Measurements from ENCODE around the gene TACC3.

Gene TACC3

DNA sequence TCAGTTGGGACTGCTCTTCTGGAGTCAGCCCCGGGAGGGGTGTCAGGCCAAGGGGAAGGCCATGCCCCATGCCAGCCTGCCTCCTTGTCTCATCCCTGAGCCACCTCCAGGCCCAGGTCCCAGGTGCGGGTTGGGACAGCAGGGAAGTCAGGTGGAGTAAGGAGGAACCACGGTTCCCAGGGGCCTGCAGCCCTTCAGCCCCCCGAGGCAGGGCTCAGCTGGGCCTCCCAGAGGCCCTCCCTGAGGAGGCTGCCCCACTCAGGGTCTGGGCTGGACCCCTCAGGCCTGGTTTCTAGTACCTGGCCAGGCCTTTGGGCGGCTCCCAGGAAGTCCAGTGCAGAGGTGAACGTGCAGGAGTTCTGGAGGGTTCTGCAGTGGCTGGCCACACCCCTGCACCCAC, 48.4 kb downstream of the TACC3 start:
- DNase-seq (ENCODE audit: extremely low spot score, insufficient read length, low read depth) (no peak), FAIRE-seq (no peak)

DNA sequence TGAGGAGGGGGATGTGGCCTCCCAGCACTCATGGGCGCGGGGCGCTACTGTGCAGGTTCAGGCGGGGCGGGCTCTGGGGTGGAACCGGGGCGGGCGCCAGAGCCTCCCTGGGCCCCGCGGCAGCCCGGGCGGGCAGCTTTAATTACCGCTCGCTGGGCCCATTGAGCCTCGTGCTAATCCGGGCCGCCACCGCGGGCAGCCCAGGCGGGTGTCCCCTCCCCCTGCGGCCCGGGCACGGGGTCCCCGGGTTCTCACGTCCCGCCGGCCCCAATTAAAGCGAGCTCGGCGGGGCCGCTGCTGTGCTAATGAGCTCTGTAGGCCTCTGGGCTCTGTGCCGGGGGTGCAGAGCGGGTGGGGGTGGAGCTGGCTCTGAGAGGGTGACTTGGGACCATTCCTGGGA, 48.9 kb downstream of the TACC3 start:
- FAIRE-seq, result no peak

DNA sequence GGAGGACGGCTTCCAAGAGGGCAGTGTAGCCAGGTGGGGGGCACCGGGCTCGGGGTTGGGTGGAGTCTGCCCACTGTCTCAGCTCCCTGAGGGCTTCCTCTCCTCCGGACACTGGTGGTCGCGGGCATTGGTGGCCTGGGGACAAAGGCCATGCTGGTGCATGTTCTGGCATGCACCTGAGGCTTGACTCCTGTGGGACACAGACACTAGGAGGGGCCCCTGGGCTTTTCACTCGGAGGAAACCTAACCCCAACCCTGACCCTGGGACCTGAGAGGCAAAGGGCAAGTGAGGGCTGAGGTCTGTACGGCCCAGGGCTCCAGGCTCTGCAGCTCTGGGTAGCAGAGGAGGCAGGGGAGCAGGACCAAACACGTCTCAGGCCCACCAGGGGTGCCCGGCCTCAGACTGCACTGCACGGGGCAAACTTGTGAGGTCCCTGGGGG, 49.5 kb downstream of the TACC3 start:
- no peak for FAIRE-seq
- no peak for DNase-seq (ENCODE audit: extremely low spot score, insufficient read length, low read depth)

More for the DNA sequence above, 48.9 kb downstream of the TACC3 start:
- no peak for DNase-seq (ENCODE audit: extremely low spot score, insufficient read length, low read depth)

DNA sequence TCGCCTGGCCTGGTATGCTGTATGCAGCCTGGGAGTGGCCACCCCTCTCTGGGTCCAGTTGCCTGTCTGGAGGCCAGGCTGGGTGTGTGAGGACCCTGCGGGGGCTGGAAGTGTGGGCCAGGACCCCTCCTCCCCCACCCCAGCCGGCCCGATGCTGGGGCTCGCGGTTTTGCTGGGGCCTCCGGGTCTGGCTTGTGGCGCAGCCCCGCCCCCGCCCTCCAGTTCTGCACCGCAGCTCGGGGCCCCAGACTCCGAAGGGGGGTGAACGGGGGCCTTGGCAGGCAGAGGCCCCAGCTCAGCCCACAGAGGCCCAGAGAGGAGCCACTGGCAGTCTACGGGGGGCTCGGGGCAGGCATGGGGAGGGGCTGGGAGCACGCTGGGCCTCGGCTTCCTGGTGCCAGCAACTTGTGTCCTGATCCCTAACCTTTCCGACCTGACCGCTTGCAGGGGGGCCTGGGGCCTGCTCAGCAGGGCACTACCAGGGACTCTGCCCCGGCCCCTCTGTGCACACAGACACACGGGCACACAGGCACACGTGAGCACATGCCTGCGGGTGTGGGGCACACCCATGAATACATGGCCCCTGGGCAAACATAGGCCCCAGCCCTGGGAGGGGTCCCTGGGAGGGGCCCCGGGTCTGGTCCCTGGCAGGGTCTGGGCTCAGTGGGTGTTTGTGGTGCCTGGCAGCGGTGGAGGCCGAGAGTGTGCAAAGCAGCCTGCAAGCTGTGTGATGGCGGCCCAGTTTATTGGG, 50.4 kb downstream of the TACC3 start:
- FAIRE-seq, result no peak
- no peak for DNase-seq (ENCODE audit: extremely low spot score, insufficient read length, low read depth)

DNA sequence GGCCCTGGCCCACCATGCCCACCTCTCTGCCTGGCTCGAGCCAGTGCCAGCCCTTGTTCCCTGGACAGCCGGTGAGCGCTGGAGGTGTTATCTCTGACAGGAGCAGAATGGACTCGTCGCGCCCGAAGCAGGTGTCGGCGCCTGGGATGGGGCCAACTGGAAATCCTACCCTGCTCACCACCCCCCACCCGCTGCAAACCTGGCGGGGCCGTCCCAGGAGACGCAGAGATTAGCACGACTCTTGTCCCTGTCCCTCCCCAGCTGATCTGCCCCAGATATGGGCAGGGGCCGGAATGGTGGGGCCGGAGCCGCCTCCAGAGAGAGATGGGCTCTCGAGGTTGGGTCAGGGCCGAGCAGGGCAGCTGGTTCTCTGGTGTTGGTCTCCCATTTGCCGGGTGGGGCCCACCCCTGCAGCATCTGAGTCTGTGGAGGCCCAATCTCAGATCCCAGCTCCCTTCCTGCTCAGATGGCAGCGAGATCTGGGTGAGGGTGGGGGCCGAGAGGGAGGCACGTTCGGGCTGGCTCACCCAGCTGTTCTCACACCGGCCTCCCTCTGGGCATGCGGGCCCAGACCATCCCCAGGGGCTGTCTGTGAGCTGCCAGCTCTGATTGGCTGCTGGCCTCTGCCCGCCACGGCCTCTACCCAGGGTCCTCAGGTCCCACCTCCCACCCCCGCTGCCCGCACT, 51.7 kb downstream of the TACC3 start:
- no peak for DNase-seq (ENCODE audit: extremely low spot score, insufficient read length, low read depth)
- no peak for FAIRE-seq

DNA sequence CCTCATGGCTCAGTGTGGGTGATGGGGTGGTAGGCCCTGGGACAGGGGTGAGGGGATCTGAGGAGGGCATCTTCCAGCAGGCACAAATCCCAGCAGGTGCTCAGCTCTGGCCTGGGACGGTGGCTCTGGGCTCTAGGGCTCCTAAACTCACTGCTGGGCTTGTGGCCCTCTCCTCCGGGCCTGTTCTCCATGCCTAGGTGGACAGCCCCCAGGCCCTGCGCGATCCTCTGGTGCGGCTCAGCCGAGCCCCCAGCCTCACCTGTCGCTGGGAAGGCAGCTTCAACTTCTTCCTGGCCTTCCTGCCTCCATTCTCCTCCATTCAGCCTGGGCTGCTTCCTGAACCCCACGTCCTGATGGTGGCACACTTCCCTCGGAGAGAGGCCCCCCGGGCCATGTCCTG, 52.4 kb downstream of the TACC3 start:
- DNase-seq (ENCODE audit: extremely low spot score, insufficient read length, low read depth), result no peak
- FAIRE-seq, result no peak

DNA sequence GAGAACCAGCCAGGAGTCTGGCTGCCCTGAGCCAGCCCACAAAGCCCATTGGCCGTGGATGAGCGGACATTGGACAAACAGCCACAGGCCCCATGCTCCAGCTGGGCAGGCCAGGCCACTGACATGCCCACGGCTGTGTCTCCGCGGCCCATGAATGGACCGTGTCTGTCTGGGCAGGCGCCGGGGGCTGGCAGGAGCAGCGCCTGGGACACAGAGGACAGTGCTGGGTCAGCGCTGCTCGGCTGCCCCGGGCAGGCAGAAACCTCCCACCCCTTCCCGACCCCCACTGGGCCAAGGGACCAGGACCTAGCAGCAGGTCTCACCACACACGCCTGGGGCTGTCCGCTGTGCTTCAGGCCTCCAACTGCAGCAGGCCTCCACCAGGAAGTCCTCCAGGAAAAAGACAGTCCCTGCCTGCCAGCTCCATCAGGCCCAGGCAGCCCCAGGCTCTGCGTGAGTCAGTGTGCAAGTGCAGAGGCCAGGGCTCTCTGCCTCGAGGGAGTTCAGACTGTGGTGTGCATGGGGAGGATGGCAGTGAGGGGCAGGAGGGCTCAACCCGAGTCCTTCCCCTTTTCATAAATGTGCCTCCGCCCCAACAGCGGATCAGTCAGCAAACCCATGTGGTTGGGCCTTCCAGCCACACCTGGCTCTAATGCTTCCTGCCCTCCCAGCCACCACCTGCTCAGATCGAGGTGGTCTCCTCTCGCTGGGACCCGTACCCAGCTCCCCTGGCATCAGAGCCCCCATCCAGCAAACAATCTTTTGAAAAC, 54.6 kb downstream of the TACC3 start:
- FAIRE-seq (no peak), DNase-seq (ENCODE audit: extremely low spot score, insufficient read length, low read depth) (no peak)

DNA sequence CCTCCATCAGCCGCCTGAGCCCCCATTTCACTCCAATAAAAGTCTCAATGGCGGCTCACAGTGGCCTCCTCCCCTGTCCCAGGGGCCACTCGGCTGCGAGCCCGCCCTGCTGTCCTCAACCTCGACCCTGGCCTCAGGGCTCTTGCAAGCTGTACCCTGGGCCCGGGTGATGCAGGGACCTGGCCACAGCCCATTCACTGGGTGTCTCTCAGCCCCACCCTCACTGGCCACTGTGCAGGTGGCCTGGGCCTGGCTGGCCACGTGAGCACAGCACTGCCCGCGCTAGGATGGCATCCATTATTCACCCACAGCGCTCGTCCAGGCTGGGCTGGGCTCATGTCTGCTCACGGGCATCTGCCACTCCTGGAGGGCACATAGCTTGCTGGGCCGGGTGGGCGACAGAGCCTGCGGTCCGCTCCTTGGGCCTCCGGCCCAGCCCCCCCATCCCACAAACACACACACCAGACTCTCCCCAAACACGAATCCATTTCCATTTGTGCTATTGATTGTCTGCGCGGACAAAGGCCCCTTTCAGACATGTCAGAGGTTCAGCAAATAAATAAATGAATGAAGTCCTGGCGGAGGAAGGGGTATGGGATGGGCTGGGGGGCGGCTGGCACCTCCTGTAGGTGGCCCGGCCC, 55.3 kb downstream of the TACC3 start:
- DNase-seq (ENCODE audit: extremely low spot score, insufficient read length, low read depth) (no peak), FAIRE-seq (no peak)

DNA sequence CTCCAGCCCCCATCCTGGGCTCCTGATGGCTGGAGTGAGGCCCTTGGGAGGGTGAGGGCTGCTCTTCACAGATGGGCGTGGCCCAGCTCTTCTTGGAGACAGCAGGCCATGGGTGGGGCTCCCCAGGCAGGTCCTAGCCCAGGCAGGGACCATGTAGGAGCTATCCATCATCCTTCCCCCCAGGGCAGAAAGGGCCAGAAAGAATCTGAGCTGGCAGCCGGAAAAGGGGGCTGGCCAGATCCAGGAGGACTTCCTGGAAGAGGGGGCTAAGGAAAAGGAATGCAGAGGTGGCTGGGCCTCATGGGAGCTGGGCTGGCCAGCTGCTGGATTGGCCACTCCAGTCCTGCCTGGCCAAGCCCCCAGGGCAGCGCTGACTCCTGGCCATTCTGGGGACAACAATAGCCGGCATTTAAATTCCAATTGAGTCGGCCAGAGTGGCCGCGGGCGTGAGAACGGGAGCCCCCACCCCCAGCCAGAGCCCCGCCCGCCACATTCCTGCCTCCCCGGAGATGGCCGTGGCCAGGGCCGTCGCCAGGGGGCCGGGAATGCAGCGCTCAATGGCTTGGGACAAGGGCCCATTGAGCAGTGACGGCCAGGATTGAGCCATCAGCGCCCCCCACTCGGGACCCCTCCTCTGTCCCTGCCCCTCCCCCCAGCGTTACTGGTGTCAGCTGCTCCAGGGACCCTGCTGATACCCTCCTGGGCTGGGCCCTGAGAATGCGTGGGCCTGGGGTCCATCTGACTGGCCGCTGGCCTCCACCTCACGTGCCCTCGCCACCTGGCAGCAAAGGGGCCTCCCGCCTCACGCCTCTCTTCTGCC, 56.7 kb downstream of the TACC3 start:
- DNase-seq (ENCODE audit: extremely low spot score, insufficient read length, low read depth), result no peak
- no peak for FAIRE-seq

DNA sequence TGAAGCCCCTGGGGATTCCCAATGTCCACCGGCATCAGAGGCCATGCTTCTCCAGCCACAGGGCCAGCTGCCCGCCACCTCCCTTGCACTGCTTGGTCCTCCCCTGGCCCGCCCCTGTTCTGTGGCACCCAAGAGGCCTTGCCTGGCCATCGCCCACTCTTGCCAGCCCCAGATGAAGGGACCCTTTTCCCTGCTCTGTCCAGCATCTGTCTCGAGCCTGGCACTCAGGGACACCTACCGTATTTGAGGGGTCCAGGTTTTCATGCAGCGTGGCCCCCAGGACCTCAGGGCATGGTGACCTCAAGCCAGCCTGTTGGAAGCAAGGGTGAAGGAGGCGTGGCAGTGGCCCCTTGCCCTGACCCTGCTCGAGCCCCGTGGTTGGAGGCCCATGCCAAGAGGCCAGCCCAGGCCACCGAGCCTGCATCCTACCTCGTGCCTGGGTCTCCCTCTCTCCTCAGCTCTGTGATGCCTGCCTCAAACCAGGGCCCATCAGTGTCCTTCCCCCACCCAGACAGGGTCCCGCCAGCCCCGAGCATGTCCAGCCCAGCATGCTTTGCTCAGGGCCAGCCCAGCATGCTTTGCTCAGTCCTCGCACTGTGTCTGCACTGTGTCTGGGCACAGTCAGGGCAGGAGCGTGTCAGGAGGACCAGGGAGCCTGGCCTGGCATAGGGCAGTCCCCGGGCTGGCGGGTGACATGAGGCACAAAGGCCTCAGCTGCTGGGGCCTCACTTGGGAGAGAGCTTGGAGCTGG, 57.5 kb downstream of the TACC3 start:
- DNase-seq (ENCODE audit: extremely low spot score, insufficient read length, low read depth) (no peak), FAIRE-seq (no peak)

DNA sequence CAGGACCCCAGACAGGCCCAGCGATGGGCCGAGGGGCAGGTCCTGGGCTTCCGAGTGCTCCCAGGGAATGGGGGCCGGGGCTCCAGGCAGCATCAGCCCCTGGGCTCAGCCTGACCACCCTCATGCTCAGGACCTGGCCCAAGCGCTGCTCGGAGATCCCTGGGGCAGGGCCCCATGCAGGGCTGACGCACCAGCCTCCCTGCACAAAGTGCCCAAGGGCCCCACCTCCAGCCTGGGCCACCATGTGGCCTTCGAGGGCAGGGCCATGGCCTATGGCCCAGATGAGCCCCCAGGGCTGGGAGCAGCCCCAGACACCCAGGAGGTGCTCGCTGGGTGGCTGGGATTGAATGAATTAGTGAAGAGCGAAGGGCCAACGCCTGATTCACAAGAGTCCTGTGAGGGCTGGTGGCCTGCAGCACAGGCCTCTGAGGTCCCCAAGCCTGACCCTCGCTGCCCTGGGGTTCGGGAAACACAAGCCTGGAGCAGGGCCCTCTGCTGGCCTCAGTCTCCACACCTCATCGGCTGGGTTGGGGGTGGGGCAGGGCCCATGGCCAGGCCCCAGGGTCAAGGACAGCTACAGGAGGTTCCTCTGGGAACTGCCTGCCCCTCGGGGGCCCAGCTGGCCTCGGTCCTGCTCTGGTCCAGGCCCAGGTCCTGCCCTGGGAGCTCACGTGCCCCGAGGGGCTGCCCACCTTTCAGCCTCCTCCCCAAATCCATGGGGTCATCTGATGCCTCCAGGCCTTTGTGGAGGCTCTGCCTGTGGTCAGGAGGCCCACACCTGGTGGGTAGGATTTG, 58.5 kb downstream of the TACC3 start:
- no peak for DNase-seq (ENCODE audit: extremely low spot score, insufficient read length, low read depth)
- no peak for FAIRE-seq

DNA sequence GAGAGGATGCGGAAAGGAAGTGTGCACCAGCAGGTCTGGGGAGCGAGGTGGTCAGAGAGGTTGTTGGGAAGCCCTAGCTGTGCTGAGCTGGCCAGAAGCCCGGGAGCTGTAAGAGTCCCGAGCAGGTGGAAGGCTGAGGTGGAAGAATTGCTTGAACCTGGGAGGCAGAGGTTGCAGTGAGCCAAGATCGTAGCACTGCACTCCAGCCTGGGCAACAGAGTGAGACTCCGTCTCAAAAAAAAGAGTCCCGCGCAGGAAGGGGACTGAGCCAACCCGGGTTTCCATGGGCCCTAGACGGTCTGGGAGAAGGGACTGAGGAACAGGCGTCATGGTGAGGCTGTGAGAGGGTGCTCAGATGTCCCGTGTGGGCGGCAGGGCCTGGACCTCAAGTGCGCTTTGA, 59.1 kb downstream of the TACC3 start:
- FAIRE-seq, result no peak

DNA sequence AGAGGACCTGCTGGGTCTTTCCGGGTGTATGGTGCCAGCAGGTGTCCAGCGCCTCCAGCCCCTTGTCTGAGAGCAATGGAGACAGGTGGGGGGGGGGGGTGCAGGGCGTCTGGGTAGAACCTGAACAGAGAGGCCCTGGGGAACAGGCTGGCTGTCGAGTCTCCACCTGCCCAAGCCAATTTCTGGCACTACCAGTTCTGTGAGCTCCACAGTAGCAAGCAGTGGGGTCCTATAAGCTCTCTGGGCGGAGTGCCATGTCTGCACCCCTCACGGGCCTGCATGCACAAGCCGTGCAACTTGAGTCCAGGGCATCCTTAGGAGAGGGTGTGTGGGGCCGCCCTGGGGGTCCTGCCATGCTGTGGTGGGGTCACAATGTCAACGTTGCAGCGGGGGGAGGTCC, 61.7 kb downstream of the TACC3 start:
- FAIRE-seq (no peak), DNase-seq (ENCODE audit: extremely low spot score, insufficient read length, low read depth) (no peak)

More for the DNA sequence above, 59.1 kb downstream of the TACC3 start:
- DNase-seq (ENCODE audit: extremely low spot score, insufficient read length, low read depth), result no peak

DNA sequence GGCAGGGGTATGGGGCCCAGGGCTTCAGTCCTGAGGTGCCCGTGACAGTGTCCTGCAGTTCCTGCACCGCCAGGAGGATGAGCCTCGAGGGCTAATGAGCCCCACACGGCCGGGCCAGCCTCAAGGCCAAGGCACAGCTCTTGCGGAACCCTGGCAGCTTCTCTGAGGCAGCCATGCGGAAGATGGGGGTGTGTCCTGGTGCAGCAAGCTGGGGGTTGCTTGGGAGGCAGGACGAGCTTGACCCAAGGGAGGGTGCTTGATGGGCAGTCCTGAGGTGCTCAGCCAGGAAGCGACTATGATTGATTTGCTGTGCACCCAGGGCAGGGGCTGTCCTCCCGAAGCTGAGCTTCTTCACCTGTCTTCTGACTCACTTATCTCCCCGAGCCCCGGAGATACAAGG, 62.6 kb downstream of the TACC3 start:
- FAIRE-seq (no peak), DNase-seq (ENCODE audit: extremely low spot score, insufficient read length, low read depth) (no peak)

DNA sequence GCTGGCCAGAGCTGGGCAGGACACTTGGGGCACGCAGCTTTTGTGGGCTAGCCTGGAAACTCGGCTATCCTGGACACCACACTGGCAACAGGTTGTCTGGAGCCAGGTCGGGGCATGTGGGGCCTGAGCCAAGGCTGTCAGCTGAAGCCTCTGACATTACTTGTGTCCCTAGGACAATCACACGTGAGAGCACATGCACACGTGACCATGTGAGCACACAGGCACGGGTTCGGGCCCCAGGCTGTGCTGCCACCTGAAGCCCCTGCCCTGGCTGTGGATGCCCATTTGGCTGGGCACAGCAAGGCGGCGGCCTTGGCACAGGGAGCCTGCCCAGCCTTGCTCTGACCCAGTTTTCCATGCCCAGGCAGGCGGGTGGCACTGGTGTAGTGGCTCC, 63.1 kb downstream of the TACC3 start:
- no peak for FAIRE-seq

DNA sequence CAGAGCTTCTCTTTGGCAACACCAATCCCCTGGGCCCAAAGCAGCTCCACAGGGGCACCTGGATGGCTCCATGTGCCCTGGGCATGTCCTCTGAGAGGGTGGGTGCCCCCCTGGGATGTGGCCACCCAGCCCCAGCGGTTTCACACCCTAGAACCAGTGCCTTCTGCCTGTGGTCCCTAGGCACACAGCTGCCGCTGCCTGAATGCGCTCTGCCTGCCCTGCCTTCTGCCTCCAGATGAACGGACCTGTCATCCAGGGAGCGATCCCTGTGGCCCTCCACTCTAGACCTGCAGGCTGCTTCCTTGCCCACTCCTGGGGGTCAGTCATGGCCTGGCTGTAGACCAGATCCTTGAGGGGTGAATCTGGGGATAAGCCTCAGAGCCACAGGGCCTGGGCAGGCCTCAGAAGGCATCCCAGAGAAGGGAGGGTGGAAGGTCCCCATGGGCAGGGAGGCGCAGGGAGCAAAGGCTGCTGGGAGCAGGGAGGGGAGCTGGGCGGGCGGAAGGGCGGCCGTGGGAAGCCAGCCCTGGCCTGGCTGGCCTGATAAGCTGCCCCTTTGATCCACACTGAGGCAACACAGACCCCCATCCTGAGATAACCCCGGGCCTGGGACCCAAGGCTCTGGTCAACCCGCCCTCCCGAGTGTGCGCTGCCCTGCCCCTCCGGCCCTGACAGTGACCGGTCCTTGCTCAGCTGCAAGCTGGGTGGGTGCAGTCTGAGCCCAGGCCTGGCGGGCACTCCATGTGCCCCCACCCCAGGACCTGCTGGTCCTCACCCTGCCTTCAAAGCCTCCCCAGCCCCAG, 63.7 kb downstream of the TACC3 start:
- no peak for DNase-seq (ENCODE audit: extremely low spot score, insufficient read length, low read depth)
- FAIRE-seq, result no peak

More for the DNA sequence above, 63.1 kb downstream of the TACC3 start:
- no peak for DNase-seq (ENCODE audit: extremely low spot score, insufficient read length, low read depth)

DNA sequence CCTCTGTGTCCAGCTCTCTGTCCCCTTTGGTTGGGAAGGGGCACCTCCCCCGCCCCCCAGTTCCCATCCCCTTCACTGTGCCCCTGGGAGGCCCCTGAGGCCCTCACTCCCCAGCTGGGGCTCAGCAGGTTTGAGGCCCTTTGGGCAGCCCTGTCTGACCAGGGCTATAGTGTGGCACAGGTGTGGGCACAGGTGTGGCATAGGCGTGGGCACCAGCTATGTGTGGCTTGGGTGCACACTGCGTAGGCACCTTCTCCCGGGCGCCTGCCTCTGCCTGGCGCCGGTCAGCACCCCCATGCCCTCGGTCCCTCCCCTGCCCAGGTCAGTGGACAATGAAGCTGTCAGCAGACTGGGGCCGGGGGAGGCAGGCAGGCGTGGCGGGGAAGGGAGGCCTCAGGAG, 64.3 kb downstream of the TACC3 start:
- DNase-seq (ENCODE audit: extremely low spot score, insufficient read length, low read depth) (no peak), FAIRE-seq (no peak)
